ENCODE measurements around the gene TRRAP.
A peak's percentile ranks its signal among the peaks of the same experiment; 100 is the strongest.

Gene TRRAP

GRCh38 chr7:98957766-98958165, 79.4 kb downstream of the TRRAP start:
- Histone ChIP-seq H3K4me3 (ENCODE audit: low read depth in 1 of 2, low read length in 2 of 2) (no peak overlapping the region), H3K9ac (ENCODE audit: low read depth in 1 of 2, low read length in 2 of 2) (no peak overlapping the region), H3K36me3 (ENCODE audit: control insufficient read depth in 1 of 2, insufficient read depth in 2 of 2, low read length in 2 of 2) (peaks cover 76 to 97% of the 10 kb centered on the region in 2 donors), H3K27ac (ENCODE audit: low read depth, low read length) (no peak overlapping the region), H3K9me3 (ENCODE audit: control insufficient read depth in 1 of 2, low read length in 2 of 2) (no peaks in the 10 kb centered on the region), H3K4me1 (ENCODE audit: control insufficient read depth in 1 of 2, insufficient read depth in 2 of 2, low read length in 2 of 2) (no peaks in the 10 kb centered on the region), H3K27me3 (ENCODE audit: control insufficient read depth in 1 of 2, insufficient read depth in 2 of 2, low read length in 2 of 2) (no peaks in the 10 kb centered on the region)

DNA sequence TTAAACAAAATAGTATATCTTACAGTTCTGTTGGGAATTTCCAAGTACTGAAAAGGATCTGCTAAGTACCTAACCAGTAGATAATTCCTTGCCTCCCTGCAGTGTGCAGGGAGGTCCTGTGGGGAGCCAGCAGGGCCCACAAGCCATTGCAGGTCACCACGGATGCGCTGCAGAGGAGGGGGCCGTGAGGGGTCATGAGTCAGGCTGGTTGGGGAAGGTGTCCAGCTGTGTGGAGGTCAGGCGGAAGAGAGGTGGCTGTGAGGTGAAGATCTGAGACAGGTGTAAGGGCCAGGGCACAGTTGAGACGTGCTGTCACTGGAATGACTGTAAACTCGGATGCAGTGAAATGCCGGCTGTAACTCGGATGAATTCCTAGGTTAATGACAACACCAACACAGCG, 80.6 kb downstream of the TRRAP start:
- Histone ChIP-seq H3K9ac (ENCODE audit: low read depth in 1 of 2, low read length in 2 of 2) (no peak overlapping the region), H3K36me3 (ENCODE audit: control insufficient read depth in 1 of 2, insufficient read depth in 2 of 2, low read length in 2 of 2) (peaks cover 75 to 95% of the 10 kb centered on the region in 2 donors), H3K4me1 (ENCODE audit: control insufficient read depth in 1 of 2, insufficient read depth in 2 of 2, low read length in 2 of 2) (no peaks in the 10 kb centered on the region), H3K4me3 (ENCODE audit: low read depth in 1 of 2, low read length in 2 of 2) (no peak overlapping the region), H3K27me3 (ENCODE audit: control insufficient read depth in 1 of 2, insufficient read depth in 2 of 2, low read length in 2 of 2) (no peaks in the 10 kb centered on the region), H3K27ac (ENCODE audit: low read depth, low read length) (no peak overlapping the region), H3K9me3 (ENCODE audit: control insufficient read depth in 1 of 2, low read length in 2 of 2) (no peaks in the 10 kb centered on the region)

DNA sequence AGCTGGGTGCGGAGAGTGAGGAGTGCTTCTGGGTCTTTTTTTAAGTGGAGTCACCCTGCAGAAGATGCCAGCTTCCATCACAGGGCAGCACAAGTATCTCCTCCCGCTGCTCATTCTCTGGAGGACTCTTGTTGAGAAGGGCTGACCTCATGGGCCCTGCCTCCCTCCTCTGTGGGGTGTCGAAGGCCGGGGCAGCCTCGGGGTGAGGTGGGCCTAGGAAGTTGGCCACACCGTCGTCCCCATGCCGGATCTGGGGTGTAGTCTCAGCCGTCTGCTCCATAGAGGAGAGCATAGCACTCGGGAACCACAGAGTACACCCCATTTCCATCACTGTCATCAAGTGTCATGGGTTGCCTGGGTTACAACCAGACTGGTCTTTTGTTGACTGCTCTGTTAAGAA, 85.0 kb downstream of the TRRAP start:
- Histone ChIP-seq H3K4me1 (ENCODE audit: control insufficient read depth in 1 of 2, insufficient read depth in 2 of 2, low read length in 2 of 2) (peaks cover 2 to 4% of the 10 kb centered on the region in 2 donors), H3K4me3 (ENCODE audit: low read depth in 1 of 2, low read length in 2 of 2) (no peak overlapping the region), H3K27me3 (ENCODE audit: control insufficient read depth in 1 of 2, insufficient read depth in 2 of 2, low read length in 2 of 2) (no peaks in the 10 kb centered on the region), H3K27ac (ENCODE audit: low read depth, low read length) (no peak overlapping the region), H3K9ac (ENCODE audit: low read depth in 1 of 2, low read length in 2 of 2) (no peak overlapping the region), H3K9me3 (ENCODE audit: control insufficient read depth in 1 of 2, low read length in 2 of 2) (no peaks in the 10 kb centered on the region), H3K36me3 (ENCODE audit: control insufficient read depth in 1 of 2, insufficient read depth in 2 of 2, low read length in 2 of 2) (peaks cover 62 to 88% of the 10 kb centered on the region in 2 donors)

DNA sequence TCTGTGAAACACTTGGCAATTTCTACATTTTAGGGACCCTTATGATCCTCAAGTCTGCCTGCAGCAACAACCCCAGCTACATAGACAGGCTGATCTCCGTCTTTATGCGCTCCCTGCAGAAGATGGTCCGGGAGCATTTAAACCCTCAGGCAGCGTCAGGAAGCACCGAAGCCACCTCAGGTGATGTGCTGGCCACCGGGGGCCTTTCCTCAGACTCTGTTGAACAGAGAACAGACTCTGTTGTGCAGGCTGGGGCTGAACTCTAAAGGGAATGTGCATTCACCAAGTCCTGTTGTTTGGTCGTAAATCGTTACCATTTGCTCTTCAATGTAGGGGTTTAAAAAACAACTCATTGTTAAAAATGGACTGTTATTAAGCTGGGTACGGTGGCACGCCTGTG, 86.3 kb downstream of the TRRAP start:
- no peaks in the 10 kb centered on the region for H3K27me3 ChIP-seq (ENCODE audit: control insufficient read depth in 1 of 2, insufficient read depth in 2 of 2, low read length in 2 of 2)
- H3K36me3 ChIP-seq (ENCODE audit: control insufficient read depth in 1 of 2, insufficient read depth in 2 of 2, low read length in 2 of 2): peaks cover 63 to 88% of the 10 kb centered on the region in 2 donors
- no peak overlapping the region for H3K27ac ChIP-seq (ENCODE audit: low read depth, low read length)
- no peak overlapping the region for H3K9ac ChIP-seq (ENCODE audit: low read depth in 1 of 2, low read length in 2 of 2)
- H3K4me3 ChIP-seq (ENCODE audit: low read depth in 1 of 2, low read length in 2 of 2): no peak overlapping the region
- no peaks in the 10 kb centered on the region for H3K9me3 ChIP-seq (ENCODE audit: control insufficient read depth in 1 of 2, low read length in 2 of 2)
- H3K4me1 ChIP-seq (ENCODE audit: control insufficient read depth in 1 of 2, insufficient read depth in 2 of 2, low read length in 2 of 2): peaks cover 13 to 14% of the 10 kb centered on the region in 2 donors

- peak overlapping the region; percentile 24 for H3K27ac ChIP-seq (ENCODE audit: low read depth, low read length)
- no peak overlapping the region for H3K9ac ChIP-seq (ENCODE audit: low read depth in 1 of 2, low read length in 2 of 2)
- H3K27me3 ChIP-seq (ENCODE audit: control insufficient read depth in 1 of 2, insufficient read depth in 2 of 2, low read length in 2 of 2): no peaks in the 10 kb centered on the region
- peaks cover 13 to 14% of the 10 kb centered on the region in 2 donors for H3K4me1 ChIP-seq (ENCODE audit: control insufficient read depth in 1 of 2, insufficient read depth in 2 of 2, low read length in 2 of 2)
- H3K4me3 ChIP-seq (ENCODE audit: low read depth in 1 of 2, low read length in 2 of 2): no peak overlapping the region
- H3K9me3 ChIP-seq (ENCODE audit: control insufficient read depth in 1 of 2, low read length in 2 of 2): no peaks in the 10 kb centered on the region
- H3K36me3 ChIP-seq (ENCODE audit: control insufficient read depth in 1 of 2, insufficient read depth in 2 of 2, low read length in 2 of 2): peaks cover 58 to 87% of the 10 kb centered on the region in 2 donors
These were observed 90.3 kb downstream of the TRRAP start for GRCh38 chr7:98968621-98969020.

DNA sequence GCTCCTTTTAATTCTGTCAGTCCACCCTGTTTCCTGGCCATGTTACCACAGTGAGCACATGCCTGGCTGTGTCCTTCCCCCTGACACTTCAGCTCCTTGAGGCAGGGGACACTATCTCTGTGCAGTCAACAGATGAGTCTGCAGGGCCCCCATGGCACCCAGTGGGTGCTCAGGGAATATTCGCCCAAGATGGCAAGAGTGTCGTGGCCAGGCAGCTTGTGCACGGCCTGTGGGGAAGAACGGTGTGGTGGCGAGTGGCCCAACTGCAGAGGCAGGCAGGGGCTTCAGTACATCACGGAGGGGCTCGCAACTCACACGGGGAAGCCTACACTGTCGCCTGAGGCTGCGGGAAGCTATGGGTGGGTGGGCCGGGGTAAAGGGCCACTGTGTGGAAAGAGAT, 91.1 kb downstream of the TRRAP start:
- no peaks in the 10 kb centered on the region for H3K27me3 ChIP-seq (ENCODE audit: control insufficient read depth in 1 of 2, insufficient read depth in 2 of 2, low read length in 2 of 2)
- H3K36me3 ChIP-seq (ENCODE audit: control insufficient read depth in 1 of 2, insufficient read depth in 2 of 2, low read length in 2 of 2): peaks cover 59 to 89% of the 10 kb centered on the region in 2 donors
- H3K4me1 ChIP-seq (ENCODE audit: control insufficient read depth in 1 of 2, insufficient read depth in 2 of 2, low read length in 2 of 2): peaks cover 13 to 14% of the 10 kb centered on the region in 2 donors

DNA sequence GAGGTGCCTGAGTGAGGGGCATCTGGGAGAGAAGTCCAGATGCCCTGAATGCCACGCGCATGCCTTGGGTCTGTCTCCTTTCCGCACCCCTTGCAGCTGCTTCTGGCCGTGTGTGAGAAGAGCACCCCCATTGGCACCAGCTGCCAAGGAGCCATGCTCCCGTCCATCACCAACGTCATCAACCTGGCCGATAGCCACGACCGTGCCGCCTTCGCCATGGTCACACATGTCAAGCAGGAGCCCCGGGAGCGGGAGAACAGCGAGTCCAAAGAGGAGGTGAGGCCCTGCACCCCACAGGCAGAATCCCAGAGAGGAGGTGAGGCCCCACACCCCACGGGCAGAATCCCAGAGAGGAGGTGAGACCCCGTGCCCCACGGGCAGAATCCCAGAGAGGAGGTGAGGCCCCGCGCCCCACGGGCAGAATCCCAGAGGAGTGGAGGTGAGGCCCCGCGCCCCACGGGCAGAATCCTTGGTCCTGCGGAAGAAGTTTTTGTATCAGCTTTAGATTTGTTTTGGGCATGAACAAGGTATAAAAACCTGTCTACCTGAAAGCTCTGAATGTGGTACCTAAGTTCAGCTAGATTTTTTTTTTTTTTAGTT, 91.8 kb downstream of the TRRAP start:
- Histone ChIP-seq H3K4me1 (ENCODE audit: control insufficient read depth in 1 of 2, insufficient read depth in 2 of 2, low read length in 2 of 2) (peaks cover 13 to 14% of the 10 kb centered on the region in 2 donors), H3K36me3 (ENCODE audit: control insufficient read depth in 1 of 2, insufficient read depth in 2 of 2, low read length in 2 of 2) (peaks cover 57 to 88% of the 10 kb centered on the region in 2 donors), H3K4me3 (ENCODE audit: low read depth in 1 of 2, low read length in 2 of 2) (no peak overlapping the region), H3K9me3 (ENCODE audit: control insufficient read depth in 1 of 2, low read length in 2 of 2) (no peaks in the 10 kb centered on the region), H3K27ac (ENCODE audit: low read depth, low read length) (no peak overlapping the region), H3K27me3 (ENCODE audit: control insufficient read depth in 1 of 2, insufficient read depth in 2 of 2, low read length in 2 of 2) (no peaks in the 10 kb centered on the region), H3K9ac (ENCODE audit: low read depth in 1 of 2, low read length in 2 of 2) (no peak overlapping the region)

More for the DNA sequence above, 91.1 kb downstream of the TRRAP start:
- no peak overlapping the region for H3K27ac ChIP-seq (ENCODE audit: low read depth, low read length)
- H3K9ac ChIP-seq (ENCODE audit: low read depth in 1 of 2, low read length in 2 of 2): no peak overlapping the region
- no peaks in the 10 kb centered on the region for H3K9me3 ChIP-seq (ENCODE audit: control insufficient read depth in 1 of 2, low read length in 2 of 2)
- H3K4me3 ChIP-seq (ENCODE audit: low read depth in 1 of 2, low read length in 2 of 2): no peak overlapping the region

- no peak overlapping the region for H3K27ac ChIP-seq (ENCODE audit: low read depth, low read length)
- H3K4me1 ChIP-seq (ENCODE audit: control insufficient read depth in 1 of 2, insufficient read depth in 2 of 2, low read length in 2 of 2): peaks cover 13 to 14% of the 10 kb centered on the region in 2 donors
- H3K36me3 ChIP-seq (ENCODE audit: control insufficient read depth in 1 of 2, insufficient read depth in 2 of 2, low read length in 2 of 2): peaks cover 58 to 88% of the 10 kb centered on the region in 2 donors
- no peaks in the 10 kb centered on the region for H3K9me3 ChIP-seq (ENCODE audit: control insufficient read depth in 1 of 2, low read length in 2 of 2)
- H3K4me3 ChIP-seq (ENCODE audit: low read depth in 1 of 2, low read length in 2 of 2): no peak overlapping the region
- no peaks in the 10 kb centered on the region for H3K27me3 ChIP-seq (ENCODE audit: control insufficient read depth in 1 of 2, insufficient read depth in 2 of 2, low read length in 2 of 2)
- no peak overlapping the region for H3K9ac ChIP-seq (ENCODE audit: low read depth in 1 of 2, low read length in 2 of 2)
These were observed 92.5 kb downstream of the TRRAP start for GRCh38 chr7:98970805-98971204.

GRCh38 chr7:98974205-98974604, 95.9 kb downstream of the TRRAP start:
- H3K27ac ChIP-seq (ENCODE audit: low read depth, low read length): no peak overlapping the region
- H3K4me1 ChIP-seq (ENCODE audit: control insufficient read depth in 1 of 2, insufficient read depth in 2 of 2, low read length in 2 of 2): peaks cover 2 to 3% of the 10 kb centered on the region in 2 donors
- H3K36me3 ChIP-seq (ENCODE audit: control insufficient read depth in 1 of 2, insufficient read depth in 2 of 2, low read length in 2 of 2): peaks cover 78 to 95% of the 10 kb centered on the region in 2 donors
- no peak overlapping the region for H3K4me3 ChIP-seq (ENCODE audit: low read depth in 1 of 2, low read length in 2 of 2)
- H3K27me3 ChIP-seq (ENCODE audit: control insufficient read depth in 1 of 2, insufficient read depth in 2 of 2, low read length in 2 of 2): no peaks in the 10 kb centered on the region
- H3K9me3 ChIP-seq (ENCODE audit: control insufficient read depth in 1 of 2, low read length in 2 of 2): no peaks in the 10 kb centered on the region
- H3K9ac ChIP-seq (ENCODE audit: low read depth in 1 of 2, low read length in 2 of 2): no peak overlapping the region

- H3K9ac ChIP-seq (ENCODE audit: low read depth in 1 of 2, low read length in 2 of 2): no peak overlapping the region
- no peaks in the 10 kb centered on the region for H3K27me3 ChIP-seq (ENCODE audit: control insufficient read depth in 1 of 2, insufficient read depth in 2 of 2, low read length in 2 of 2)
- peaks cover 79 to 96% of the 10 kb centered on the region in 2 donors for H3K36me3 ChIP-seq (ENCODE audit: control insufficient read depth in 1 of 2, insufficient read depth in 2 of 2, low read length in 2 of 2)
- H3K9me3 ChIP-seq (ENCODE audit: control insufficient read depth in 1 of 2, low read length in 2 of 2): no peaks in the 10 kb centered on the region
- H3K4me1 ChIP-seq (ENCODE audit: control insufficient read depth in 1 of 2, insufficient read depth in 2 of 2, low read length in 2 of 2): no peaks in the 10 kb centered on the region
- H3K4me3 ChIP-seq (ENCODE audit: low read depth in 1 of 2, low read length in 2 of 2): no peak overlapping the region
- H3K27ac ChIP-seq (ENCODE audit: low read depth, low read length): no peak overlapping the region
These were observed 96.8 kb downstream of the TRRAP start for GRCh38 chr7:98974906-98975816.

Measured in duodenal mucosa (tissue), 2 donors.